AG04450 (cell line): ENCODE data around the gene ARHGAP19. TPM values are rescaled to one million over a fixed set of nuclear protein-coding genes. Genes with fewer than 3 reads are reported as not detected.

ENCODE experiments used
- CTCF ChIA-PET: fragments of 300-600, 350-600 bp; formaldehyde crosslinking; extraction: SDS; loops from one replicate; lab custom pipeline; 2022; ENCODE audit warnings: antibody characterized with exemption, inconsistent platforms; lab: Charles Lee
- POLR2A ChIA-PET: fragments of 350-600 bp; formaldehyde crosslinking; extraction: SDS; loops from one replicate; lab custom pipeline; 2021; ENCODE audit warnings: antibody characterized with exemption, inconsistent platforms; lab: Yijun Ruan, JAX
- DNase-seq: peaks from one replicate; pipeline ENCODE4 v3.0.0-alpha.2; 2011; ENCODE audit warnings: low read depth, low spot score
- H3K27ac ChIP-seq: one replicate; pipeline ENCODE4 v1.5.1; 2012; ENCODE audit warnings: low read depth, low read length, control low read depth
- H3K27me3 ChIP-seq: one replicate; pipeline ENCODE4 v1.6.0; 2012; ENCODE audit warnings: low read length; ENCODE audit not compliant: control insufficient read depth, insufficient read depth
- H3K4me3 ChIP-seq: 2 replicates; pipeline ENCODE4 v1.5.1; 2011; ENCODE audit warnings: mild to moderate bottlenecking, low read depth, low read length, control low read depth
- H3K9me3 ChIP-seq: 2 replicates; pipeline ENCODE4 v1.5.1; 2012; ENCODE audit warnings: low read length; ENCODE audit not compliant: control insufficient read depth, insufficient read depth
- CTCF ChIP-seq: IDR thresholded peaks from 2 replicates; pipeline ENCODE4 v1.5.1; 2011; ENCODE audit warnings: low read depth, low read length, control low read depth, inconsistent platforms
- polyA plus RNA-seq: library from polyadenylated mRNA; depleted of rRNA; stranded (reverse); fragments of >200 nt; gene quantifications from 2 replicates; pipeline ENCODE4 v1.2.3, GENCODE V29; 2011

ARHGAP19 gene
- polyA plus RNA-seq, 1 experiment, result 8.6 TPM

GRCh38 chr10:97200616-97201015 is 91.8 kb downstream of the ARHGAP19 start:
- no peak for DNase-seq
- no peak for TF ChIP-seq CTCF
- H3K4me3 ChIP-seq, result no peak overlapping the region
- ChIA-PET POLR2A (no interaction called here), CTCF (interaction anchor here (1.5 to 3.0 kb wide), 2 partner anchors 10 to 128 kb away, joined by 5 to 46 read pairs; no protein-coding TSS in a partner anchor)
- peaks cover 32% of the 10 kb centered on the region for H3K27me3 ChIP-seq
- H3K9me3 ChIP-seq, result no peaks in the 10 kb centered on the region
- no peak overlapping the region for H3K27ac ChIP-seq

GRCh38 chr10:97199152-97199551 is 93.3 kb downstream of the ARHGAP19 start:
- H3K27ac ChIP-seq, result no peak overlapping the region
- POLR2A ChIA-PET, result no interaction called here
- H3K27me3 ChIP-seq, result peaks cover 32% of the 10 kb centered on the region
- H3K4me3 ChIP-seq, result no peak overlapping the region
- no peak for TF ChIP-seq CTCF
- no peaks in the 10 kb centered on the region for H3K9me3 ChIP-seq
- CTCF ChIA-PET, result interaction anchor here (1.1 to 4.1 kb wide), 3 partner anchors 10 to 35 kb away, joined by 3 to 93 read pairs (median 15); no protein-coding TSS in a partner anchor
- no peak for DNase-seq

GRCh38 chr10:97197030-97197500 is 95.4 kb downstream of the ARHGAP19 start:
- DNase-seq, result no peak
- no peak overlapping the region for H3K4me3 ChIP-seq
- no peak overlapping the region for H3K27ac ChIP-seq
- peaks cover 29% of the 10 kb centered on the region for H3K27me3 ChIP-seq
- H3K9me3 ChIP-seq, result no peaks in the 10 kb centered on the region
- ChIA-PET CTCF (interaction anchor here (0.6 to 4.1 kb wide), 25 partner anchors 9 to 434 kb away, joined by 3 to 93 read pairs (median 4); no protein-coding TSS in a partner anchor), POLR2A (no interaction called here)
- TF ChIP-seq CTCF, result no peak

- Histone ChIP-seq H3K27me3 (peaks cover 29% of the 10 kb centered on the region), H3K9me3 (no peaks in the 10 kb centered on the region), H3K4me3 (peak overlapping the region; percentile 61), H3K27ac (no peak overlapping the region)
- peak; percentile 83 for TF ChIP-seq CTCF
- peak; percentile 10 for DNase-seq
- ChIA-PET CTCF (interaction anchor here (0.6 to 4.1 kb wide), 24 partner anchors 9 to 434 kb away, joined by 3 to 93 read pairs (median 4); no protein-coding TSS in a partner anchor), POLR2A (no interaction called here)
Measured at GRCh38 chr10:97196223-97197029, 96.0 kb downstream of the ARHGAP19 start.
